HG03378 (cell line): ENCODE measurements around the gene MSH5.
"Not testable (repeated sequence)": the region's sequence is repeated elsewhere in the genome, so short reads cannot be mapped to it uniquely, and the experiment has no call there.

Experiments
- ATAC-seq: cut with Tn5 transposase; IDR thresholded peaks from one replicate; pipeline ENCODE4 v1.9.1; 2021; ENCODE audit warnings: mild to moderate bottlenecking, moderate library complexity; ENCODE audit not compliant: unreplicated experiment

MSH5 gene

GRCh38 chr6:31739639-31740396, at the start of gene MSH5:
TSS of gene MSH5 (plus strand) at chr6:31740005. CDS start at chr6:31740467, 462 bp downstream.
- ATAC-seq, result peak; percentile 65

GRCh38 chr6:31690231-31691077, 49.4 kb upstream of the MSH5 start:
- no peak for ATAC-seq

GRCh38 chr6:31691078-31691463, 48.7 kb upstream of the MSH5 start:
- no peak for ATAC-seq

- no peak for ATAC-seq
These were observed 48.2 kb upstream of the MSH5 start for GRCh38 chr6:31691564-31692108.

GRCh38 chr6:31692353-31692752, 47.5 kb upstream of the MSH5 start:
- ATAC-seq, result no peak

GRCh38 chr6:31692886-31693285, 46.9 kb upstream of the MSH5 start:
- ATAC-seq, result no peak

GRCh38 chr6:31693535-31693934, 46.3 kb upstream of the MSH5 start:
- ATAC-seq, result no peak

GRCh38 chr6:31697555-31697954, 42.2 kb upstream of the MSH5 start:
- ATAC-seq, result no peak

- no peak for ATAC-seq
These were observed 38.9 kb upstream of the MSH5 start for GRCh38 chr6:31700740-31701401.

GRCh38 chr6:31701666-31702404, 38.0 kb upstream of the MSH5 start:
- ATAC-seq, result no peak

- no peak for ATAC-seq
These were observed 37.4 kb upstream of the MSH5 start for GRCh38 chr6:31702405-31702818.

GRCh38 chr6:31702819-31703716, 36.7 kb upstream of the MSH5 start, which contains the start of gene ABHD16A:
TSS of gene ABHD16A (minus strand) at chr6:31703324. CDS start at chr6:31703281, 43 bp downstream.
- ATAC-seq, result peak; percentile 80

GRCh38 chr6:31705931-31706330, 33.9 kb upstream of the MSH5 start:
- no peak for ATAC-seq

- no peak for ATAC-seq
These were observed 33.2 kb upstream of the MSH5 start, which contains the start of gene LY6G6F for GRCh38 chr6:31706599-31706998. TSS of gene LY6G6F (plus strand) at chr6:31706866. CDS start at chr6:31706907, 41 bp downstream.

GRCh38 chr6:31707701-31708100, 32.1 kb upstream of the MSH5 start:
- no peak for ATAC-seq

- ATAC-seq, result no peak
These were observed 31.6 kb upstream of the MSH5 start for GRCh38 chr6:31708224-31708623.

GRCh38 chr6:31709157-31709556, 30.6 kb upstream of the MSH5 start:
- ATAC-seq, result not testable (repeated sequence)

GRCh38 chr6:31710523-31711219, 29.1 kb upstream of the MSH5 start:
- no peak for ATAC-seq

GRCh38 chr6:31711233-31711632, 28.6 kb upstream of the MSH5 start:
- ATAC-seq, result no peak
